K562 (cell line): ENCODE measurements around the gene ALG14. TPM values are rescaled to one million over a fixed set of nuclear protein-coding genes. Genes with fewer than 3 reads are reported as not detected.

Experiments used
- ATAC-seq: fragments of 200-7000 bp; cut with Tn5 transposase; 3 replicates; pipeline ENCODE4 v1.9.1; 2020; ENCODE audit warnings: moderate library complexity
- BruUV-seq: library from RNA; stranded (reverse); fragments of 400-500 nt; replicated peaks from 2 replicates; lab custom pipeline; 2021; lab: Mats Ljungman, UMichigan
- CTCF ChIA-PET: fragments of 300-600 bp; formaldehyde crosslinking; extraction: SDS; loops from one replicate; lab custom pipeline; 2021; ENCODE audit warnings: low intra/inter-chr PET ratio; lab: Yijun Ruan, JAX
- POLR2A ChIA-PET: fragments of 300-600, 350-650 bp; sonication (Branson Sonifier 250); formaldehyde crosslinking; extraction: SDS; loops from one replicate; lab custom pipeline; 2021; ENCODE audit warnings: antibody characterized with exemption, inconsistent platforms; lab: Yijun Ruan, JAX
- DNase-seq, 4 experiments: peaks; one replicate each; pipeline versions ENCODE4 v3.0.0 to v3.0.0-alpha.2; 2011 to 2018; ENCODE audit warnings: low spot score in 3 of 4, mixed read lengths in 3 of 4; ENCODE audit errors: extremely low read depth in 1 of 4
- FAIRE-seq: peaks from 2 replicates; lab custom pipeline; 2011; peaks lifted over from hg19 to GRCh38; lab: Jason Lieb, UNC
- H2AFZ ChIP-seq: 2 replicates; pipeline ENCODE4 v1.6.0; 2011; ENCODE audit warnings: low read depth, low read length, control low read depth, inconsistent platforms
- H3K27ac ChIP-seq: fragments of 200-600 bp; 3 replicates; pipeline ENCODE4 v1.8.0; 2011; ENCODE audit warnings: low read depth, mild to moderate bottlenecking, control low read depth, inconsistent platforms, low read length, moderate library complexity, mixed read lengths; ENCODE audit errors: extremely low read depth
- H3K27me3 ChIP-seq, 2 experiments: fragments of 300-600 bp in 1 of 2; 2 replicates in 1 of 2; 3 replicates in 1 of 2; pipeline versions ENCODE4 v1.6.0 to v1.8.0; 2011; ENCODE audit warnings: inconsistent platforms in 2 of 2, low read length in 2 of 2, mild to moderate bottlenecking in 1 of 2, mixed read lengths in 1 of 2, moderate library complexity in 1 of 2; ENCODE audit not compliant: control insufficient read depth in 2 of 2, insufficient read depth in 2 of 2
- H3K36me3 ChIP-seq: fragments of 300-600 bp; 3 replicates; pipeline ENCODE4 v1.8.0; 2011; ENCODE audit warnings: mild to moderate bottlenecking, low read length, inconsistent platforms; ENCODE audit not compliant: control insufficient read depth, insufficient read depth
- H3K4me1 ChIP-seq, 2 experiments: fragments of 200-600 bp in 1 of 2; replicated peaks in 1 of 2; 2 replicates in 1 of 2; 3 replicates in 1 of 2; pipeline versions ENCODE4 v1.5.1 to v1.8.0; 2011; ENCODE audit warnings: inconsistent platforms in 2 of 2, low read length in 2 of 2, mild to moderate bottlenecking in 1 of 2, mixed read lengths in 1 of 2, moderate library complexity in 1 of 2; ENCODE audit not compliant: control insufficient read depth in 2 of 2, insufficient read depth in 2 of 2
- H3K4me2 ChIP-seq: 2 replicates; pipeline ENCODE4 v1.6.1; 2011; ENCODE audit warnings: low read length, control low read depth, inconsistent platforms, mixed read lengths; ENCODE audit not compliant: insufficient read depth
- H3K4me3 ChIP-seq: fragments of 200-600 bp; sonication (generic), shearing (Covaris generic); 2 replicates; pipeline ENCODE4 v1.5.1; 2016; ENCODE audit warnings: control low read depth, inconsistent platforms
- H3K79me2 ChIP-seq: fragments of 200-600 bp; 3 replicates; pipeline ENCODE4 v1.8.0; 2011; ENCODE audit warnings: low read length, inconsistent platforms; ENCODE audit not compliant: control insufficient read depth, insufficient read depth
- H3K9ac ChIP-seq, 2 experiments: 2 replicates each; pipeline versions ENCODE4 v1.6.0 to v1.6.1; 2011; ENCODE audit warnings: low read depth in 2 of 2, low read length in 2 of 2, control low read depth in 1 of 2, inconsistent platforms in 1 of 2, mild to moderate bottlenecking in 1 of 2, mixed read lengths in 1 of 2; ENCODE audit not compliant: insufficient read depth in 1 of 2
- H3K9me1 ChIP-seq: one replicate; pipeline ENCODE4 v1.6.0; 2011; ENCODE audit warnings: inconsistent platforms, mild to moderate bottlenecking, low read length, moderate library complexity; ENCODE audit not compliant: control insufficient read depth, insufficient read depth
- H3K9me3 ChIP-seq: replicated peaks from 2 replicates; pipeline ENCODE4 v1.5.1; 2011; ENCODE audit warnings: low read depth, low read length, inconsistent platforms; ENCODE audit not compliant: control insufficient read depth, insufficient read depth
- H4K20me1 ChIP-seq: replicated peaks from 2 replicates; pipeline ENCODE4 v1.6.1; 2011; ENCODE audit warnings: low read length, inconsistent platforms, mixed read lengths; ENCODE audit not compliant: control insufficient read depth, insufficient read depth
- COPS2 ChIP-seq: fragments of 450-650 bp; conservative IDR thresholded peaks from 2 replicates; pipeline ENCODE4 v1.6.1; 2016; ENCODE audit warnings: mild to moderate bottlenecking, moderate library complexity
- HLTF ChIP-seq: fragments of 450-650 bp; IDR thresholded peaks from 2 replicates; pipeline ENCODE4 v1.6.1; 2016
- JUN ChIP-seq, 2 experiments: sonication (generic) in 1 of 2; formaldehyde crosslinking in 1 of 2; IDR thresholded peaks; 2 replicates each; pipeline versions ENCODE4 v1.6.1 to v1.8.0; 2012 to 2022; ENCODE audit warnings: borderline replicate concordance in 2 of 2, mild to moderate bottlenecking in 2 of 2, improper control_type of control experiment in 1 of 2, low read depth in 1 of 2, low read length in 1 of 2, missing genetic modification reagents in 1 of 2
- PRDM10 ChIP-seq: fragments of 450-650 bp; IDR thresholded peaks from 2 replicates; pipeline ENCODE4 v1.6.1; 2018; ENCODE audit not compliant: partially characterized antibody
- RCOR1 ChIP-seq, 2 experiments: IDR thresholded peaks; 2 replicates each; pipeline ENCODE4 v1.6.1; 2012; ENCODE audit warnings: low read depth in 2 of 2, low read length in 2 of 2, borderline replicate concordance in 1 of 2, improper control_type of control experiment in 1 of 2
- SP2 ChIP-seq: IDR thresholded peaks from 2 replicates; pipeline ENCODE4 v1.6.1; 2011; ENCODE audit warnings: mild to moderate bottlenecking, low read depth, low read length, moderate library complexity; ENCODE audit not compliant: poor library complexity, severe bottlenecking; ENCODE audit errors: extremely low read depth
- ZNF24 ChIP-seq: fragments of 450-650 bp; IDR thresholded peaks from 2 replicates; pipeline ENCODE4 v1.6.1; 2016
- ZNF407 ChIP-seq: fragments of 450-650 bp; IDR thresholded peaks from 2 replicates; pipeline ENCODE4 v1.6.1; 2016; ENCODE audit warnings: low read depth
- ZNF583 ChIP-seq: fragments of 250-450 bp; sonication (Bioruptor Pico); IDR thresholded peaks from 2 replicates; pipeline ENCODE4 v1.4.0; 2020
- WGBS: fragments of 100-300 bp; shearing (Covaris generic); methylation state at CpG from one replicate; pipeline ENCODE4 v1.1.6; 2016; ENCODE audit warnings: low coverage, mixed read lengths; ENCODE audit not compliant: insufficient coverage; ENCODE audit errors: missing lambda C conversion rate; 5-methylcytosine and 5-hydroxymethylcytosine counted together
- in situ Hi-C: fragments of 300-500 bp; cut with MboI; formaldehyde crosslinking; loops from 4 replicates; pipeline ENCODE4 v1.15.0; 2018; ENCODE audit warnings: inconsistent platforms, mixed read lengths
- intact Hi-C: fragments of 100-400 bp; cut with micrococcal nuclease; formaldehyde crosslinking; loops from 2 replicates; pipeline ENCODE4 v1.14.2; 2022
- polyA plus RNA-seq, 8 experiments: library from polyadenylated mRNA; depleted of rRNA in 4 of 8; stranded (reverse) in 5 of 8; unstranded in 3 of 8; fragments of >200 nt; fragmentation: Nextera tagmentation in 2 of 8; fragmentation: Illumina TruSeq in 1 of 8; extraction: Ambion mirVana in 2 of 8; extraction: Trizol in 1 of 8; gene quantifications; 2 replicates each; pipeline versions ENCODE4 v1.2.1 to v1.2.3, GENCODE V29; 2011 to 2014; ENCODE audit warnings: inconsistent platforms in 1 of 8, missing spikeins in 1 of 8
- total RNA-seq, 7 experiments: library from RNA; depleted of rRNA in 6 of 7; stranded (reverse); fragments of >200 nt in 6 of 7; fragmentation: Illumina TruSeq in 2 of 7; extraction: Trizol in 2 of 7; gene quantifications; 2 replicates each; pipeline versions ENCODE4 v1.2.1 to v1.2.3, GENCODE V29; 2011 to 2021; ENCODE audit warnings: low replicate concordance in 1 of 7

ALG14 gene
- total and polyA plus RNA-seq, 9 of the 15 experiments (the other 6 are each of a cell fraction or from before 2014, with no cell fraction given) = 2.8 to 16.2 (median 4.9) TPM

- intact Hi-C loops (no loop called here), in situ Hi-C loops (no loop called here)
- H3K79me2 ChIP-seq = no peaks in the 10 kb centered on the region
- H3K9me1 ChIP-seq = no peaks in the 10 kb centered on the region
- no peaks in the 10 kb centered on the region for H3K9me3 ChIP-seq
- H3K4me2 ChIP-seq = no peak overlapping the region
- H4K20me1 ChIP-seq = no peaks in the 10 kb centered on the region
- WGBS = 52% methylated on average over 33 of the region's 40 CpGs
- H3K36me3 ChIP-seq = no peaks in the 10 kb centered on the region
- peaks cover 16 to 34% of the 10 kb centered on the region in 2 experiments; a peak in 4 of 5 replicates for H3K27me3 ChIP-seq
- DNase-seq (no peak), FAIRE-seq (no peak), ATAC-seq (no peak)
- H3K27ac ChIP-seq = no peak overlapping the region
- H3K4me3 ChIP-seq = no peak overlapping the region
- ChIA-PET CTCF (no interaction called here), POLR2A (interaction anchor here (0.7 to 0.8 kb wide), 3 partner anchors 8 to 58 kb away, joined by 3 read pairs; no protein-coding TSS in a partner anchor)
- BruUV-seq = no TSS peak
- H3K9ac ChIP-seq = no peak overlapping the region
- no peak overlapping the region for H2AFZ ChIP-seq
- peaks cover 0 to 15% of the 10 kb centered on the region in 2 experiments; a peak in 2 of 5 replicates for H3K4me1 ChIP-seq
- TF ChIP-seq JUN (IDR thresholded peaks at IDR 0.05; ENCODE audit: borderline replicate concordance, low read depth, low read length) (no peak), JUN (CRISPR knock-in tag; IDR thresholded peaks at IDR 0.05; ENCODE audit: borderline replicate concordance) (no peak), HLTF (no peak), PRDM10 (no peak), SP2 (no peak), ZNF24 (no peak), ZNF583 (CRISPR knock-in tag) (no peak), COPS2 (no peak), ZNF407 (no peak), RCOR1 (IDR thresholded peaks at IDR 0.05; ENCODE audit: borderline replicate concordance in 1 of 2, low read depth in 2 of 2, low read length in 2 of 2) (no peak)
Observed at GRCh38 chr1:94927405-94928175, 145.2 kb downstream of the ALG14 start.
